ENCODE results near the gene CRTC2.
"Not testable (repeated sequence)": the region's sequence is repeated elsewhere in the genome, so short reads cannot be mapped to it uniquely, and the experiment has no call there.

The CRTC2 gene

DNA sequence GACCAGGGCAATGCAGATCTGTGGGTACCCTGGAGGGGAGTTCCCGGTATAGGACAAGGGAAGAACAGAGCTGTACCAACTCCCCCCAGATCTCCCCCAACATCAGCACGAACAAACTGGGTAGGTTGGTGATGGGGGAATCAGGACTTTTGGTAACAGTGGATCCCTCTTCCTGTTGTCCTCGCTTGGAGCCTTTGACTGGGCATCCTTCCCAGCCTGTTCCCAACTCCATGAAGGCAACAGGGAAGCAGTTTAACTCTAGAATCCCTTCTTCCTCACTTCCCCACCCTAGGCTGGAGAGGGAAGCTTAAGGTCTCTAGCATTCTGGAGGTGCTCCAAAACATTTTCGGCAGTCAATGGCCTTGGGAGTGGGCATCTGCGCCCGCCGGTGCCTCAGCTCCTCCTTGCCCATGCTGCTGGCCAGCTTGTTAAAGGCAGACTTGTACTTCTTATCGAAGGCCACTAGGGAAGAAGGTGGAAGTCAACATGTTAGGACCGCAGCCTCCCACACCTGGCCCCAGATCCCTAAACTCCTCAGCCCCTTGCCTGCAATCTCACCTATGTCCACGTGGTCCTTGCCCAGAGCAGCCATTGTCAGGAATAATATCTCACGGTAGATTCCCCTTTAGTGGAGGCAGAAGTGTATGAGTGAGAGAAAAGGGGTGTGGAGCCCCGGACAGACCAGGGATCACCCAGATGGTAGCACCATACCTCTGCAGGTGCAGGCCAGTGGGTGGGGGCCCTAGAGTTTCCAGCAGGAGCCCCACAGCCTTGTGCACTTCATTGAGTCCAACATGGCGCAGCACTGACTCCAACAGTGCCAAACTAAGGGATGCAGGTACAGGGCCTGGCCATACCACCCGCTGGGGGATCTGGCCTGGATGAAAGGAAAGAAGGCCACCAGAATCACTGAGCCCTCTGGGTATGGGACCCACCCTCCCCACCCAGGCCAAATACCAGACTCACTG, 28.1 kb downstream of the CRTC2 start:
- DNase-seq (ENCODE audit: low read depth in 2 of 3, low spot score in 2 of 3): no peak

- DNase-seq (ENCODE audit: low read depth in 2 of 3, low spot score in 2 of 3): no peak
Measured at GRCh38 chr1:153929426-153929825, 29.0 kb downstream of the CRTC2 start.

GRCh38 chr1:153928791-153929341, 29.5 kb downstream of the CRTC2 start:
- DNase-seq (ENCODE audit: low read depth in 2 of 3, low spot score in 2 of 3): no peak

- DNase-seq (ENCODE audit: low read depth in 2 of 3, low spot score in 2 of 3): no peak
Measured at GRCh38 chr1:153928245-153928644, 30.2 kb downstream of the CRTC2 start.

GRCh38 chr1:153926405-153926804, 32.0 kb downstream of the CRTC2 start:
- DNase-seq (ENCODE audit: low read depth in 2 of 3, low spot score in 2 of 3): no peak

DNA sequence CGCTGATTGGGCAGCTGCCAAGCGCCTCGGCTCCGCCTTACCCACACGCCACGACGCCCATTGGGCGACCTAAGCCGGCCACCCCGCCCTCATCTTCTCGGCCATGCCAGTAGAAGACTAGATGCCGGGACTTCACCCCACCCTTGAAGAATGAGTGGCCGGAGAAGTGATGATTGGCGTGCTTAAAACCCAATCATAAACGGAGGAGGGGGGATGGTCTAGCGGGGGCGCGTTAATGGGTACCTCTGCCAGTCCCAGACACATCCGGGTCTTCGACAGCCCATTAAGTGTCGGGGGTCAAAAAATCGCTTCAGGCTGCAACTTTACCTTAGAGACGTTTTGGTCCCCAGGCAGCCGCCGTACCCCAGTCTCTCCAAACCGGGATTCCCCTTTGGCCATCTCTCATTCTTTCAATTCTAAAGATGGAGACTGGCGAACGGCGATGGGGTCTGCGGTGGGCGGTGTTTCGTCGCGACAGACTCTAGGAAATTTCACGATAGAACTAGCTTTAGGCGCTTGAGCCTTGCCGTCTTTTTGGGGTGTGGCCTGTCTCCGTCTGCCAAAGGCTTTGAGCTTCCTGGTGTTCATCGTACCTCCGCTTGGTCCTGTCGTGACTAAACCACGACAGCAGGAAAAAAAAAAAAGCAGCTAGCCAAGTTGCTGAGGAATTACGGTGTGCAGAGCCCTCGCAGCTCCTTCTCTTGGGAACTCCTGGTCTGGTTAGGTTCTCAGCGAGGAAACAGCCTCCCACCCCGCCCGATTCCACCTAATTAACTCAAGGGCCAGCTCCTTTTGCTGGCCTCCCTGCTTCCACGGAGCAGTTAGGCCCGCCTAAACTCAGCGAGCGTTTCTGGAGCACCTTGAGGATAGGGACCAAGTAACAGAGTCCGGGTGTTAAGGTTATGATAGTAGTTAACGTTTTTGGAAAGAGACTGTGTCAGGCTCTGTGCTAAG, 35.2 kb downstream of the CRTC2 start, which contains the start of gene GATAD2B:
TSS of gene GATAD2B (minus strand) at position 1 of the 954 bp plus-strand sequence. CDS start 94,625 bp downstream, outside the sequence.
- DNase-seq (ENCODE audit: low read depth in 2 of 3, low spot score in 2 of 3): peak; percentile 94 to 99 (median 96)

DNA sequence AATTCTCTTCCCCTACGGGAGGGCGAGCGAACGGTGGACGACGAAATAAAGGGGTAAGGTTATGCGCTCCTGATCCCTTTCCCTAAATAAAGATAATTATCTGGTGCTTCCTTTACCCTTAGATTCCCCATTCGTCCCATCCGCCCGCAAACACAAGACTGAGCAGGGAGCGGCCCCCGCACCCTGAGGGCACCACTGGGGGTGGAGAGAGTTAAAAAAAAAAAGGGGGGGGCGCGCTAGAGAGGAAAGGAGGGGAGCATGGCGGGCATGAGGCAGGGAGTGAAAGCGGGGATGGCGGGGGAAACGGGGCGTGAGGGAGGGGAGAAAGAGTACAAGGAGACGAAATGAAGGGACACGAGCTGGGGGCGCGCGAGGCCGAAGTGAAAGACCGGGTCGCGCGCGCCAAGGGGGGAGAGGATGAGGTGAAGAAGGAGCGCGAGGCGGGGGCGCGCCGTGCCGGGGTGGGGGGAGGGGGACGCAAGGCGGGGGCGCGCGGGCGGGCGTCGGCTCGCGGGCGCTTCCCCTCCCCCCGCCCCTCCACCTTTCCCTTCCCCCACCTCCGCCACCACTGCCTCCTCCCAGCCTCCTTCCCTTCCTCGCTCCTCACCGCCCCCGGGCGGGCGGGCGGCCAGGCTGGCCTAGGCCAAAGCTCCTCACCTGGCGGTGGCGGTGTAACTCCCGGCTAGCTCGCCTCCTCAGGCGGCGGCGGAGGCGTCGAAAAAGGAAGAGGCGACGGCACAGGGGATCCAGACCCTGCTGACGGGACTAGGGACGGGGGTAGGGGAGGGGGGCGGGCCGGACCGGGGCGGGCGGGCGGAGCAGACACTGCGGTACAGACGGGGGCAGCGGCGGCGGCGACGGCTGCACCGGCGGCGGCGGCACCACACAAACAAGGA, 36.1 kb downstream of the CRTC2 start:
- peak; percentile 48 to 62 (median 59) for DNase-seq (ENCODE audit: low read depth in 2 of 3, low spot score in 2 of 3)

GRCh38 chr1:153921803-153922075, 36.7 kb downstream of the CRTC2 start:
- no peak for DNase-seq (ENCODE audit: low read depth in 2 of 3, low spot score in 2 of 3)

DNA sequence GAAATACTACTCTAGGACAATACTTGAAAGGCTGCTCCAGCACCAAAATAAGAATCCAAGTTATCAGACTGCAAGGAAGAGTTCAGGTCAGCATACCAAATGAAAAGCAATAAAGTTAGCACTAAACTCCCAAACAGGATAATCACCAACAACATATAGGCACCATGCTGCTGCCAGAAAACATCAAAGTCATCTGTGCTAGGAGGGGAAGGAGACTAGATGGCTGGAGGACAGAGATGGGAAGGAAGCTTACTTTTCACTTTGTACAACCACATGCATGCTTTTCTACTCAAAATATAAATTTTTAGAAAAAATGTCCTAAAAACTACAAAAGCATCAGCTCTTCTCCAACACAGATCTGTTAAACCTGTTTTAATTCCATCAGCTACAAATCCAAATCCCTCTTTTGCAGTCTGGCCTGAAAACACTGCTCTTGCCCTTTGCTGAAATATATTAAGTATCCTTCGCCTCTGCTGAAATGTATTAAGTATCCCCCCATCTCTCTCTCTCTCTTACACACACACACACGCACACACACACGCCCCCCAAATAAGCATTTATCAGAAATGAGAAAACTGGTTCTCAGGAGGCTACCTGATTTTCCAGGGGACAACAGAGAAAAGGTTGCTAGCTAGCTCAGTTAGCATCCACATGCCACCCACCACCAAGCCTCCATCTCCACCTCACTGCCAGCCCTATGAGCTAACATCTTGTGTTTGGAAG, 37.2 kb downstream of the CRTC2 start:
- DNase-seq (ENCODE audit: low read depth in 2 of 3, low spot score in 2 of 3): peak in 1 of 3 experiments; percentile 15

DNA sequence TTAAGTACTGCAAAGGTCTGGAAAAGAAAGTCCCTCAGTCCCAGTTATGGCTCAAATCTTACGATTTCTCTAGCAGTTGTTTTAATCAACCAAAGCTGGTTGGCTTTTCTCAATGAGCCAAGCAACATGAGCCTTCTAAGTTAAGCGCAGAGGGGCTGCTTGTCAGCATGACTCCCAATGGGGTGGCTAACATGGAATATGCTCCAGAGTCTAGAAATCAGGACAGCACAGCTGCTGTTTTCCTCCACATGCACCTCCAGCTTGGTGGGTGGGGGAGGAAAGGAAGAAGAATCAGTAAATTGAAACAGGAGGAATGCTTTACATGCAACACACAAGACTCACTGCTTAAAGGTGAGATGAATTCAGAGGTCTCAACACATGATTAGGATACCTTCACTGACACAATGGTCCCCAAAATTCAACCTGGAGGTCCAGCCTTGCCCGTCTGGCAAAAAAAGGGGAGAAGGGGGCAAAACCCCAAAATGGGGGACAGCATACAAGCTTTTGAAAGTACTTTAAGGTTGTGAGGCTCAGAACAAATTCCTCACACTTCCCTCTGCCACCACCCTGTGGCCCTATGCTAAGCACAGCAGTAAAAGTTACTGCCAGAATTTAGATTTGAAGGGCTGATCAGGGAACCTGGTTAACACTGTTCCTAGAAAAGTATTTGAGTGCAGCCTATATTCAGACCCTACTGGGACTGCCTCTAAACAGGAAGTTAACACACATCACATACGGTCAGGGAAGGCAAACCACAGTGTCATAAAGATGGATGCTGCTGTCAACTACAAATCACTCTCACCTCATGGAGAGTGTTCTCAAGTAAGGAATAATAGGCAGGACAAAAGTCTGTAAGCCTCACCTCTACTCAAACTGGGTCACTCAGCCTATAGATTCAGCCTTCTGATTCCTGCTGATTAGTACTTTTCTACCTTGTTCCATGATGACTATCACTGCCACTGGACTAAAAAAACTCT, 38.2 kb downstream of the CRTC2 start:
- DNase-seq (ENCODE audit: low read depth in 2 of 3, low spot score in 2 of 3): no peak

- no peak for DNase-seq (ENCODE audit: low read depth in 2 of 3, low spot score in 2 of 3)
Measured at GRCh38 chr1:153916297-153916696, 42.1 kb downstream of the CRTC2 start.

- no peak for DNase-seq (ENCODE audit: low read depth in 2 of 3, low spot score in 2 of 3)
Measured at GRCh38 chr1:153912349-153912748, 46.1 kb downstream of the CRTC2 start.

DNA sequence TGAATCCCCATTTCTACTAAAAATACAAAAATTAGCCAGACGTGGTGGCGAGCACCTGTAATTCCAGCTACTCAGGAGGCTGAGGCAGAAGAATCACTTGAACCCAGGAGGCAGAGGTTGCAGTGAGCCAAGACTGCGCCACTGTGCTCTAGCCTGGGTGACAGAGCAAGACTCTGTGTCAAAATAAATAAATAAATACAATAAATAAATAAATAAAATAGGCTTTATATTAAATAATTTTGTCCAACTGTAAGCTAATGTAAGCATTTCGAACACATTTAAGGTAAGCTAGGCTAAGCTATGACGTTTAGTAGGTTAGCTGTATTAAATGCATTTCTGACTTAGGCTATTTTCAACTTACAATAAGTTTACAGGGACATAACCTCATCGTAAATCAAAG, 47.9 kb downstream of the CRTC2 start:
- not testable (repeated sequence) for DNase-seq (ENCODE audit: low read depth in 2 of 3, low spot score in 2 of 3)

DNA sequence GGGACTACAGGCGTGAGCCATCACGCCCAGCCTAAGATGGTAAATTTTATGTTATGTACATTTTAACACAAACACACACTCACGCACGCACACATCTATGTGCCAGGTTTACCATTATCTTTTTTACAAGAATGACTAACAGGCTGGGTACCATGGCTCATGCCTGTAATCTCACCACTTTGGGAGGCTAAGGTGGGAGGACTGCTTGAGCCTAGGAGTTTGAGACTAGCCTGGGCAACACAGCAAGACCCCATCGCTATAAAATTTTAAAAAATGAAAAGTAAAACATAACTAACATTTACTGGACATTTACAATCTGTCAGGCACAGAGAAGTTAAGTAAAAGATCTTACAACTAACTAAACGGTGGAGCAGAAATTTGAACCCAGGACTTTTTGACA, 50.3 kb downstream of the CRTC2 start:
- DNase-seq (ENCODE audit: low read depth in 2 of 3, low spot score in 2 of 3): no peak

DNA sequence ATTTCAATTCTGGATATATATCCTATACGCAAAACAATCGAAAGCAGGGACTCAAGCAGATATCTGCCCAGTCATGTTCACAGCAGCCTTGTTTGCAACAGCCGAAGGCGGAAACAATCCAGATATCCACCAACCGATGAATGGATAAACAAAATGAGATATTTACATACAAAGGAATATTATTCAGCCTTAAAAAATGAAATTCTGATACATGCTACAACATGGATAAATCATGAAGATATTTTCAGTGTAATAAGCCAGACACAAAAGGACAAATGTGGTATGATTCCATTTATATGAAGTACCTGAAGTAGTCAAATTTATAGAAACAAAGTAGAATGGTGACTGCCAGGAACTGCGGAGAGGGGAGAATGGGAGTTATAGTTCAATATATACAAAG, 51.3 kb downstream of the CRTC2 start:
- no peak for DNase-seq (ENCODE audit: low read depth in 2 of 3, low spot score in 2 of 3)

DNA sequence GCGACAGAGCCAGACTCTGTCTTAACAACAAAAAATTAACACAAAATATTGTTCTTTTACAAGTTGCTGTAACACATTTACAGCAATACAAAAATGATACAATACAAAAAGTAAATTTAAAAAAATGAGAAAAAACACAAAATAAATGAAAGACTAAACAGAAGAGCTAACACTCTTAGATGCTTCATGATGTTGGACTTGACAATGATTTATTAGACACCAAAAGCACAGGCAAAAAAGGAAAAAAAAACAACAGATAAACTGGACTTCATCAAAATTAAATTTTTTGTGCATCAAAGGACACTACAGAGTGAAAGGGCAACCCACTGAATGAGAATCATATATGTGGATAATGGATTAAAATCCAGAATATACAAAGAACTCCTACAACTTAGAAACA, 52.0 kb downstream of the CRTC2 start:
- no peak for DNase-seq (ENCODE audit: low read depth in 2 of 3, low spot score in 2 of 3)

- not testable (repeated sequence) for DNase-seq (ENCODE audit: low read depth in 2 of 3, low spot score in 2 of 3)
Measured at GRCh38 chr1:153905908-153906307, 52.5 kb downstream of the CRTC2 start.

GRCh38 chr1:153903841-153904455, 54.5 kb downstream of the CRTC2 start:
- DNase-seq (ENCODE audit: low read depth in 2 of 3, low spot score in 2 of 3): no peak
